ENCODE measurements around the gene ZNF76.

ZNF76 gene

GRCh38 chr6:35237476-35237875 is 22.1 kb upstream of the ZNF76 start:
- Histone ChIP-seq H3K4me3 (ENCODE audit: insufficient read length, low read depth) (no peak overlapping the region), H3K27me3 (ENCODE audit: insufficient read depth, insufficient read length) (peaks cover 5% of the 10 kb centered on the region), H3K9me3 (ENCODE audit: insufficient read depth, low read length) (peaks cover 34% of the 10 kb centered on the region), H3K4me1 (ENCODE audit: insufficient read depth, insufficient read length) (peaks cover 10% of the 10 kb centered on the region), H3K9ac (ENCODE audit: insufficient read length, low read depth) (no peak overlapping the region), H3K36me3 (ENCODE audit: insufficient read depth, insufficient read length, low read length) (peaks cover 61% of the 10 kb centered on the region)
- TF ChIP-seq YY1 (IDR thresholded peaks at IDR 0.05; ENCODE audit: insufficient read depth, insufficient read length), result no peak
- TF ChIP-seq SUZ12 (IDR thresholded peaks at IDR 0.05; ENCODE audit: extremely low read depth, insufficient read depth, insufficient read length), result no peak
- no peak for TF ChIP-seq ZNF274 (IDR thresholded peaks at IDR 0.05; ENCODE audit: low read depth, low read length)
- DNase-seq (ENCODE audit: low read depth, low spot score), result no peak

GRCh38 chr6:35238843-35239289 is 20.7 kb upstream of the ZNF76 start:
- H3K9me3 ChIP-seq (ENCODE audit: insufficient read depth, low read length), result peaks cover 29% of the 10 kb centered on the region
- peaks cover 10% of the 10 kb centered on the region for H3K4me1 ChIP-seq (ENCODE audit: insufficient read depth, insufficient read length)
- TF ChIP-seq YY1 (IDR thresholded peaks at IDR 0.05; ENCODE audit: insufficient read depth, insufficient read length) (no peak), SUZ12 (IDR thresholded peaks at IDR 0.05; ENCODE audit: extremely low read depth, insufficient read depth, insufficient read length) (no peak), ZNF274 (IDR thresholded peaks at IDR 0.05; ENCODE audit: low read depth, low read length) (no peak)
- no peak overlapping the region for H3K9ac ChIP-seq (ENCODE audit: insufficient read length, low read depth)
- H3K4me3 ChIP-seq (ENCODE audit: insufficient read length, low read depth), result no peak overlapping the region
- DNase-seq (ENCODE audit: low read depth, low spot score), result peak; percentile 66
- peaks cover 5% of the 10 kb centered on the region for H3K27me3 ChIP-seq (ENCODE audit: insufficient read depth, insufficient read length)
- H3K36me3 ChIP-seq (ENCODE audit: insufficient read depth, insufficient read length, low read length), result peaks cover 61% of the 10 kb centered on the region

- H3K9ac ChIP-seq (ENCODE audit: insufficient read length, low read depth), result no peak overlapping the region
These were observed 20.0 kb upstream of the ZNF76 start for GRCh38 chr6:35239581-35239980.

GRCh38 chr6:35240838-35241801 is 18.4 kb upstream of the ZNF76 start:
- H3K27me3 ChIP-seq (ENCODE audit: insufficient read depth, insufficient read length), result peaks cover 5% of the 10 kb centered on the region
- H3K9ac ChIP-seq (ENCODE audit: insufficient read length, low read depth), result no peak overlapping the region
- peak; percentile 61 for DNase-seq (ENCODE audit: low read depth, low spot score)
- H3K4me3 ChIP-seq (ENCODE audit: insufficient read length, low read depth), result no peak overlapping the region
- TF ChIP-seq ZNF274 (IDR thresholded peaks at IDR 0.05; ENCODE audit: low read depth, low read length) (no peak), SUZ12 (IDR thresholded peaks at IDR 0.05; ENCODE audit: extremely low read depth, insufficient read depth, insufficient read length) (no peak), YY1 (IDR thresholded peaks at IDR 0.05; ENCODE audit: insufficient read depth, insufficient read length) (no peak)
- peaks cover 10% of the 10 kb centered on the region for H3K4me1 ChIP-seq (ENCODE audit: insufficient read depth, insufficient read length)
- peaks cover 7% of the 10 kb centered on the region for H3K9me3 ChIP-seq (ENCODE audit: insufficient read depth, low read length)
- H3K36me3 ChIP-seq (ENCODE audit: insufficient read depth, insufficient read length, low read length), result peaks cover 63% of the 10 kb centered on the region

More at GRCh38 chr6:35239581-35239980, 20.0 kb upstream of the ZNF76 start:
- H3K27me3 ChIP-seq (ENCODE audit: insufficient read depth, insufficient read length), result peaks cover 5% of the 10 kb centered on the region
- H3K36me3 ChIP-seq (ENCODE audit: insufficient read depth, insufficient read length, low read length), result peaks cover 61% of the 10 kb centered on the region
- peaks cover 10% of the 10 kb centered on the region for H3K4me1 ChIP-seq (ENCODE audit: insufficient read depth, insufficient read length)
- TF ChIP-seq ZNF274 (IDR thresholded peaks at IDR 0.05; ENCODE audit: low read depth, low read length), result no peak
- TF ChIP-seq YY1 (IDR thresholded peaks at IDR 0.05; ENCODE audit: insufficient read depth, insufficient read length), result no peak
- no peak for TF ChIP-seq SUZ12 (IDR thresholded peaks at IDR 0.05; ENCODE audit: extremely low read depth, insufficient read depth, insufficient read length)
- no peak overlapping the region for H3K4me3 ChIP-seq (ENCODE audit: insufficient read length, low read depth)
- DNase-seq (ENCODE audit: low read depth, low spot score), result no peak
- peaks cover 22% of the 10 kb centered on the region for H3K9me3 ChIP-seq (ENCODE audit: insufficient read depth, low read length)

- H3K9me3 ChIP-seq (ENCODE audit: insufficient read depth, low read length), result no peaks in the 10 kb centered on the region
- DNase-seq (ENCODE audit: low read depth, low spot score), result no peak
- no peaks in the 10 kb centered on the region for H3K27me3 ChIP-seq (ENCODE audit: insufficient read depth, insufficient read length)
- peaks cover 9% of the 10 kb centered on the region for H3K4me1 ChIP-seq (ENCODE audit: insufficient read depth, insufficient read length)
- H3K9ac ChIP-seq (ENCODE audit: insufficient read length, low read depth), result no peak overlapping the region
- TF ChIP-seq SUZ12 (IDR thresholded peaks at IDR 0.05; ENCODE audit: extremely low read depth, insufficient read depth, insufficient read length) (no peak), YY1 (IDR thresholded peaks at IDR 0.05; ENCODE audit: insufficient read depth, insufficient read length) (no peak), ZNF274 (IDR thresholded peaks at IDR 0.05; ENCODE audit: low read depth, low read length) (no peak)
- no peak overlapping the region for H3K4me3 ChIP-seq (ENCODE audit: insufficient read length, low read depth)
- H3K36me3 ChIP-seq (ENCODE audit: insufficient read depth, insufficient read length, low read length), result peaks cover 62% of the 10 kb centered on the region
These were observed 17.0 kb upstream of the ZNF76 start for GRCh38 chr6:35242486-35242885.

- H3K9ac ChIP-seq (ENCODE audit: insufficient read length, low read depth), result no peak overlapping the region
- H3K4me1 ChIP-seq (ENCODE audit: insufficient read depth, insufficient read length), result peaks cover 7% of the 10 kb centered on the region
- H3K27me3 ChIP-seq (ENCODE audit: insufficient read depth, insufficient read length), result no peaks in the 10 kb centered on the region
- no peak for TF ChIP-seq SUZ12 (IDR thresholded peaks at IDR 0.05; ENCODE audit: extremely low read depth, insufficient read depth, insufficient read length)
- no peak for TF ChIP-seq ZNF274 (IDR thresholded peaks at IDR 0.05; ENCODE audit: low read depth, low read length)
- no peak for TF ChIP-seq YY1 (IDR thresholded peaks at IDR 0.05; ENCODE audit: insufficient read depth, insufficient read length)
- no peaks in the 10 kb centered on the region for H3K9me3 ChIP-seq (ENCODE audit: insufficient read depth, low read length)
- peaks cover 64% of the 10 kb centered on the region for H3K36me3 ChIP-seq (ENCODE audit: insufficient read depth, insufficient read length, low read length)
- no peak for DNase-seq (ENCODE audit: low read depth, low spot score)
- no peak overlapping the region for H3K4me3 ChIP-seq (ENCODE audit: insufficient read length, low read depth)
These were observed 16.6 kb upstream of the ZNF76 start for GRCh38 chr6:35242906-35243305.

- TF ChIP-seq ZNF274 (IDR thresholded peaks at IDR 0.05; ENCODE audit: low read depth, low read length), result no peak
- TF ChIP-seq YY1 (IDR thresholded peaks at IDR 0.05; ENCODE audit: insufficient read depth, insufficient read length), result no peak
- no peak for TF ChIP-seq SUZ12 (IDR thresholded peaks at IDR 0.05; ENCODE audit: extremely low read depth, insufficient read depth, insufficient read length)
- DNase-seq (ENCODE audit: low read depth, low spot score), result no peak
- H3K4me1 ChIP-seq (ENCODE audit: insufficient read depth, insufficient read length), result peaks cover 4% of the 10 kb centered on the region
These were observed 16.1 kb upstream of the ZNF76 start for GRCh38 chr6:35243386-35243958.

More at GRCh38 chr6:35243386-35243958, 16.1 kb upstream of the ZNF76 start:
- Histone ChIP-seq H3K27me3 (ENCODE audit: insufficient read depth, insufficient read length) (no peaks in the 10 kb centered on the region), H3K36me3 (ENCODE audit: insufficient read depth, insufficient read length, low read length) (peaks cover 62% of the 10 kb centered on the region), H3K9ac (ENCODE audit: insufficient read length, low read depth) (no peak overlapping the region), H3K9me3 (ENCODE audit: insufficient read depth, low read length) (no peaks in the 10 kb centered on the region), H3K4me3 (ENCODE audit: insufficient read length, low read depth) (no peak overlapping the region)

Measured in NT2/D1 (cell line).